HepG2 (cell line): ENCODE data around the gene LMTK2. TPM values are rescaled to one million over a fixed set of nuclear protein-coding genes. Genes with fewer than 3 reads are reported as not detected.

Experiments
- AFF4 ChIP-seq: sonication (generic); formaldehyde crosslinking; IDR thresholded peaks from 2 replicates; pipeline ENCODE4 v1.4.0; 2020; ENCODE audit warnings: missing genetic modification reagents
- ASH2L ChIP-seq: fragments of 300-600, 200-600 bp; sonication (generic); IDR thresholded peaks from 2 replicates; pipeline ENCODE4 v1.7.0; 2017; ENCODE audit warnings: low read depth, mild to moderate bottlenecking, moderate library complexity, mixed read lengths, low read length; ENCODE audit not compliant: insufficient read length
- BCL3 ChIP-seq: sonication (generic); formaldehyde crosslinking; IDR thresholded peaks from 2 replicates; pipeline ENCODE4 v1.5.1; 2020; ENCODE audit warnings: mild to moderate bottlenecking, missing genetic modification reagents, moderate library complexity
- ERF ChIP-seq: IDR thresholded peaks from 2 replicates; pipeline ENCODE4 v1.6.1; 2018; ENCODE audit warnings: missing biosample characterization, missing genetic modification reagents
- MIER2 ChIP-seq: IDR thresholded peaks from 2 replicates; pipeline ENCODE4 v1.6.1; 2016; ENCODE audit warnings: missing biosample characterization, missing genetic modification reagents
- MTF2 ChIP-seq: sonication (generic); formaldehyde crosslinking; IDR thresholded peaks from 2 replicates; pipeline ENCODE4 v1.5.0; 2020; ENCODE audit warnings: missing genetic modification reagents, borderline replicate concordance
- NR1H2 ChIP-seq: sonication (generic); formaldehyde crosslinking; IDR thresholded peaks from 2 replicates; pipeline ENCODE4 v1.8.1; 2022; ENCODE audit warnings: low read depth, missing genetic modification reagents, borderline replicate concordance
- SSRP1 ChIP-seq: IDR thresholded peaks from 2 replicates; pipeline ENCODE4 v1.6.1; 2016; ENCODE audit warnings: control low read depth
- U2AF1 ChIP-seq: fragments of 200-400 bp; formaldehyde crosslinking; optimal IDR thresholded peaks from 2 replicates; pipeline ENCODE3; 2017; ENCODE audit warnings: mild to moderate bottlenecking, low read depth, low read length
- ZBTB10 ChIP-seq: sonication (generic); formaldehyde crosslinking; IDR thresholded peaks from 2 replicates; pipeline ENCODE4 v1.4.0; 2020; ENCODE audit warnings: missing genetic modification reagents, borderline replicate concordance
- ZBTB49 ChIP-seq: sonication (generic); formaldehyde crosslinking; IDR thresholded peaks from 2 replicates; pipeline ENCODE4 v1.4.0; 2020; ENCODE audit warnings: missing genetic modification reagents, borderline replicate concordance
- ZNF383 ChIP-seq: sonication (generic); formaldehyde crosslinking; IDR thresholded peaks from 2 replicates; pipeline ENCODE4 v1.4.0; 2020; ENCODE audit warnings: missing genetic modification reagents, mild to moderate bottlenecking, borderline replicate concordance
- ZNF484 ChIP-seq: sonication (generic); formaldehyde crosslinking; IDR thresholded peaks from 2 replicates; pipeline ENCODE4 v1.5.1; 2020; ENCODE audit warnings: mild to moderate bottlenecking, low read depth, missing genetic modification reagents, borderline replicate concordance
- ZNF749 ChIP-seq: sonication (generic); formaldehyde crosslinking; IDR thresholded peaks from 2 replicates; pipeline ENCODE4 v1.8.0; 2022; ENCODE audit warnings: mild to moderate bottlenecking, missing genetic modification reagents, moderate library complexity, borderline replicate concordance
- ZNF772 ChIP-seq: sonication (generic); formaldehyde crosslinking; IDR thresholded peaks from 2 replicates; pipeline ENCODE4 v1.5.0; 2020; ENCODE audit warnings: mild to moderate bottlenecking, missing genetic modification reagents
- ZUFSP ChIP-seq: sonication (generic); formaldehyde crosslinking; IDR thresholded peaks from 2 replicates; pipeline ENCODE4 v1.9.0; 2021; ENCODE audit warnings: missing genetic modification reagents, mild to moderate bottlenecking, borderline replicate concordance
- polyA plus RNA-seq, 8 experiments: library from polyadenylated mRNA; depleted of rRNA in 3 of 8; stranded (reverse) in 7 of 8; unstranded in 1 of 8; fragments of >200 nt; fragmentation: Illumina TruSeq in 4 of 8; extraction: Trizol in 4 of 8; gene quantifications; 2 replicates each; pipeline versions ENCODE4 v1.2.1 to v1.2.3, GENCODE V29; 2011 to 2016; ENCODE audit warnings: low read depth in 4 of 8, missing spikeins in 1 of 8, mixed read lengths in 1 of 8; ENCODE audit not compliant: insufficient read depth in 1 of 8
- total RNA-seq, 5 experiments: library from RNA; depleted of rRNA; stranded (reverse); fragments of >200 nt; fragmentation: Illumina TruSeq; extraction: Trizol; gene quantifications; 2 replicates each; pipeline ENCODE4 v1.2.3, GENCODE V29; 2016; ENCODE audit warnings: low read depth in 1 of 5

The LMTK2 gene
- total and polyA plus RNA-seq, 2 of the 13 experiments (the other 11 are each of a cell fraction or from before 2014, with no cell fraction given): 9.5 to 11.7 TPM

GRCh38 chr7:98106647-98107312 lies at the start of gene LMTK2 (continued):
- TF ChIP-seq SSRP1 (CRISPR knock-in tag) (0 out of 2 replicates have a peak, but pooled peaks have one; percentile 57), ZNF772 (CRISPR knock-in tag) (peak; percentile 88), NR1H2 (CRISPR knock-in tag) (no peak), ZNF383 (CRISPR knock-in tag) (no peak), ZBTB49 (CRISPR knock-in tag) (no peak), ZNF484 (no peak), ZNF749 (CRISPR knock-in tag) (peak; percentile 74; the same call in 1 of the 2 replicates), ERF (CRISPR knock-in tag) (peak; percentile 57; the same call in 1 of the 2 replicates), ASH2L (peak; percentile 93), MTF2 (CRISPR knock-in tag) (no peak), ZUFSP (CRISPR knock-in tag) (no peak), MIER2 (CRISPR knock-in tag) (0 out of 2 replicates have a peak, but pooled peaks have one; percentile 14), BCL3 (CRISPR knock-in tag) (no peak), AFF4 (CRISPR knock-in tag) (0 out of 2 replicates have a peak, but pooled peaks have one; percentile 40), ZBTB10 (CRISPR knock-in tag) (no peak), U2AF1 (no peak)
